Measurements from ENCODE around the gene DPP10.

DPP10 gene

GRCh38 chr2:115169814-115170213, 727.4 kb downstream of the DPP10 start:
- Histone ChIP-seq H2AFZ (ENCODE audit: low read length) (no peak overlapping the region), H2BK5ac (ENCODE audit: low read length) (no peak overlapping the region), H4K91ac (ENCODE audit: low read depth, low read length, poor library complexity) (no peak overlapping the region), H2BK12ac (ENCODE audit: low read length) (no peak overlapping the region), H3K9me3 (replicated peaks in 1 of 2; ENCODE audit: control insufficient read depth in 2 of 2, insufficient read depth in 1 of 2, low read depth in 1 of 2, low read length in 2 of 2) (no peaks in the 10 kb centered on the region), H3K4me3 (ENCODE audit: low read length in 2 of 2) (no peak overlapping the region), H3K79me1 (ENCODE audit: low read depth, low read length) (no peaks in the 10 kb centered on the region), H3K27me3 (ENCODE audit: control insufficient read depth in 3 of 3, insufficient read depth in 3 of 3, low read depth in 1 of 3, low read length in 3 of 3) (peaks cover 0 to 6% (median 0%) of the 10 kb centered on the region in 3 experiments), H3K14ac (ENCODE audit: low read length) (no peak overlapping the region), H2AK5ac (ENCODE audit: low read depth, low read length) (no peak overlapping the region), H3K4ac (ENCODE audit: low read length) (no peak overlapping the region), H3K4me1 (ENCODE audit: control insufficient read depth in 2 of 2, insufficient read depth in 1 of 2, low read depth in 1 of 2, low read length in 2 of 2) (no peaks in the 10 kb centered on the region), H3K36me3 (replicated peaks in 1 of 2; ENCODE audit: control insufficient read depth in 2 of 2, insufficient read depth in 2 of 2, low read length in 2 of 2) (no peaks in the 10 kb centered on the region), H4K8ac (ENCODE audit: low read depth, low read length) (no peak overlapping the region), H2BK120ac (ENCODE audit: low read depth, low read length) (no peak overlapping the region), H3K27ac (replicated peaks; ENCODE audit: low read length) (no peak overlapping the region), H3K4me2 (ENCODE audit: insufficient read depth, low read length, poor library complexity, severe bottlenecking) (no peak overlapping the region), H3K23ac (ENCODE audit: low read depth, low read length, poor library complexity) (no peak overlapping the region), H2BK15ac (ENCODE audit: low read length) (no peak overlapping the region), H3K18ac (ENCODE audit: low read length) (no peak overlapping the region), H3K9ac (ENCODE audit: low read depth, low read length, poor library complexity) (no peak overlapping the region)
- WGBS, 2 donors (ENCODE audit: extremely low coverage in 2 of 2, insufficient read length in 2 of 2, insufficient replicate concordance in 1 of 2), result no CpG with 5 or more reads among the region's 1 CpG
- DNase-seq (ENCODE audit: low spot score), result no peak

- H2AFZ ChIP-seq (ENCODE audit: low read length), result no peak overlapping the region
- no peak overlapping the region for H3K4me2 ChIP-seq (ENCODE audit: insufficient read depth, low read length, poor library complexity, severe bottlenecking)
- no peak overlapping the region for H3K18ac ChIP-seq (ENCODE audit: low read length)
- WGBS, 2 donors (ENCODE audit: extremely low coverage in 2 of 2, insufficient read length in 2 of 2, insufficient replicate concordance in 1 of 2), result no CpG with 5 or more reads among the region's 2 CpGs
- no peak overlapping the region for H2BK15ac ChIP-seq (ENCODE audit: low read length)
- no peaks in the 10 kb centered on the region for H3K9me3 ChIP-seq (replicated peaks in 1 of 2; ENCODE audit: control insufficient read depth in 2 of 2, insufficient read depth in 1 of 2, low read depth in 1 of 2, low read length in 2 of 2)
- no peak overlapping the region for H3K14ac ChIP-seq (ENCODE audit: low read length)
- H4K91ac ChIP-seq (ENCODE audit: low read depth, low read length, poor library complexity), result no peak overlapping the region
- no peaks in the 10 kb centered on the region for H3K4me1 ChIP-seq (ENCODE audit: control insufficient read depth in 2 of 2, insufficient read depth in 1 of 2, low read depth in 1 of 2, low read length in 2 of 2)
- H3K9ac ChIP-seq (ENCODE audit: low read depth, low read length, poor library complexity), result no peak overlapping the region
- H3K79me1 ChIP-seq (ENCODE audit: low read depth, low read length), result no peaks in the 10 kb centered on the region
- no peak overlapping the region for H2AK5ac ChIP-seq (ENCODE audit: low read depth, low read length)
- no peak overlapping the region for H2BK5ac ChIP-seq (ENCODE audit: low read length)
- DNase-seq (ENCODE audit: low spot score), result no peak
- no peak overlapping the region for H4K8ac ChIP-seq (ENCODE audit: low read depth, low read length)
- H3K36me3 ChIP-seq (replicated peaks in 1 of 2; ENCODE audit: control insufficient read depth in 2 of 2, insufficient read depth in 2 of 2, low read length in 2 of 2), result no peaks in the 10 kb centered on the region
- no peak overlapping the region for H3K4me3 ChIP-seq (ENCODE audit: low read length in 2 of 2)
- H2BK12ac ChIP-seq (ENCODE audit: low read length), result no peak overlapping the region
- H2BK120ac ChIP-seq (ENCODE audit: low read depth, low read length), result no peak overlapping the region
- no peak overlapping the region for H3K4ac ChIP-seq (ENCODE audit: low read length)
- H3K27me3 ChIP-seq (ENCODE audit: control insufficient read depth in 3 of 3, insufficient read depth in 3 of 3, low read depth in 1 of 3, low read length in 3 of 3), result no peaks in the 10 kb centered on the region
- no peak overlapping the region for H3K23ac ChIP-seq (ENCODE audit: low read depth, low read length, poor library complexity)
- H3K27ac ChIP-seq (replicated peaks; ENCODE audit: low read length), result no peak overlapping the region
Measured at GRCh38 chr2:115171751-115172150, 729.3 kb downstream of the DPP10 start.

- no peak overlapping the region for H2AFZ ChIP-seq (ENCODE audit: low read length)
- H3K36me3 ChIP-seq (replicated peaks in 1 of 2; ENCODE audit: control insufficient read depth in 2 of 2, insufficient read depth in 2 of 2, low read length in 2 of 2), result no peaks in the 10 kb centered on the region
- H2AK5ac ChIP-seq (ENCODE audit: low read depth, low read length), result no peak overlapping the region
- H3K4me2 ChIP-seq (ENCODE audit: insufficient read depth, low read length, poor library complexity, severe bottlenecking), result no peak overlapping the region
- H2BK5ac ChIP-seq (ENCODE audit: low read length), result no peak overlapping the region
- no peak overlapping the region for H3K18ac ChIP-seq (ENCODE audit: low read length)
- no peak overlapping the region for H3K4ac ChIP-seq (ENCODE audit: low read length)
- no peak overlapping the region for H3K23ac ChIP-seq (ENCODE audit: low read depth, low read length, poor library complexity)
- no peak overlapping the region for H4K8ac ChIP-seq (ENCODE audit: low read depth, low read length)
- no peak overlapping the region for H3K27ac ChIP-seq (replicated peaks; ENCODE audit: low read length)
- no peak for DNase-seq (ENCODE audit: low spot score)
- WGBS, 2 donors (ENCODE audit: extremely low coverage in 2 of 2, insufficient read length in 2 of 2, insufficient replicate concordance in 1 of 2), result no CpG with 5 or more reads among the region's 3 CpGs
- no peak overlapping the region for H2BK12ac ChIP-seq (ENCODE audit: low read length)
- no peak overlapping the region for H3K4me3 ChIP-seq (ENCODE audit: low read length in 2 of 2)
- H3K9me3 ChIP-seq (replicated peaks in 1 of 2; ENCODE audit: control insufficient read depth in 2 of 2, insufficient read depth in 1 of 2, low read depth in 1 of 2, low read length in 2 of 2), result no peaks in the 10 kb centered on the region
- H3K79me1 ChIP-seq (ENCODE audit: low read depth, low read length), result no peaks in the 10 kb centered on the region
- H3K27me3 ChIP-seq (ENCODE audit: control insufficient read depth in 3 of 3, insufficient read depth in 3 of 3, low read depth in 1 of 3, low read length in 3 of 3), result no peaks in the 10 kb centered on the region
- no peak overlapping the region for H2BK15ac ChIP-seq (ENCODE audit: low read length)
- no peak overlapping the region for H3K14ac ChIP-seq (ENCODE audit: low read length)
- H3K4me1 ChIP-seq (ENCODE audit: control insufficient read depth in 2 of 2, insufficient read depth in 1 of 2, low read depth in 1 of 2, low read length in 2 of 2), result no peaks in the 10 kb centered on the region
- H3K9ac ChIP-seq (ENCODE audit: low read depth, low read length, poor library complexity), result no peak overlapping the region
- H2BK120ac ChIP-seq (ENCODE audit: low read depth, low read length), result no peak overlapping the region
- no peak overlapping the region for H4K91ac ChIP-seq (ENCODE audit: low read depth, low read length, poor library complexity)
Measured at GRCh38 chr2:115174651-115175050, 732.2 kb downstream of the DPP10 start.

GRCh38 chr2:115183144-115183543, 740.7 kb downstream of the DPP10 start:
- Histone ChIP-seq H3K4me1 (ENCODE audit: control insufficient read depth in 2 of 2, insufficient read depth in 1 of 2, low read depth in 1 of 2, low read length in 2 of 2) (no peaks in the 10 kb centered on the region), H3K9me3 (replicated peaks in 1 of 2; ENCODE audit: control insufficient read depth in 2 of 2, insufficient read depth in 1 of 2, low read depth in 1 of 2, low read length in 2 of 2) (no peaks in the 10 kb centered on the region), H3K4me3 (ENCODE audit: low read length in 2 of 2) (no peak overlapping the region), H3K36me3 (replicated peaks in 1 of 2; ENCODE audit: control insufficient read depth in 2 of 2, insufficient read depth in 2 of 2, low read length in 2 of 2) (no peaks in the 10 kb centered on the region), H3K18ac (ENCODE audit: low read length) (no peak overlapping the region), H2AK5ac (ENCODE audit: low read depth, low read length) (no peak overlapping the region), H2BK12ac (ENCODE audit: low read length) (no peak overlapping the region), H3K4me2 (ENCODE audit: insufficient read depth, low read length, poor library complexity, severe bottlenecking) (no peak overlapping the region), H3K27ac (replicated peaks; ENCODE audit: low read length) (no peak overlapping the region), H4K8ac (ENCODE audit: low read depth, low read length) (no peak overlapping the region), H4K91ac (ENCODE audit: low read depth, low read length, poor library complexity) (no peak overlapping the region), H2BK15ac (ENCODE audit: low read length) (no peak overlapping the region), H3K14ac (ENCODE audit: low read length) (no peak overlapping the region), H3K9ac (ENCODE audit: low read depth, low read length, poor library complexity) (no peak overlapping the region), H2AFZ (ENCODE audit: low read length) (no peak overlapping the region), H3K79me1 (ENCODE audit: low read depth, low read length) (no peaks in the 10 kb centered on the region), H3K23ac (ENCODE audit: low read depth, low read length, poor library complexity) (no peak overlapping the region), H3K27me3 (ENCODE audit: control insufficient read depth in 3 of 3, insufficient read depth in 3 of 3, low read depth in 1 of 3, low read length in 3 of 3) (no peaks in the 10 kb centered on the region), H2BK5ac (ENCODE audit: low read length) (no peak overlapping the region), H3K4ac (ENCODE audit: low read length) (no peak overlapping the region), H2BK120ac (ENCODE audit: low read depth, low read length) (no peak overlapping the region)
- DNase-seq (ENCODE audit: low spot score), result no peak
- WGBS, 2 donors (ENCODE audit: extremely low coverage in 2 of 2, insufficient read length in 2 of 2, insufficient replicate concordance in 1 of 2), result no CpG with 5 or more reads among the region's 3 CpGs
